ENCODE data around the gene TNFSF8.

The TNFSF8 gene

DNA sequence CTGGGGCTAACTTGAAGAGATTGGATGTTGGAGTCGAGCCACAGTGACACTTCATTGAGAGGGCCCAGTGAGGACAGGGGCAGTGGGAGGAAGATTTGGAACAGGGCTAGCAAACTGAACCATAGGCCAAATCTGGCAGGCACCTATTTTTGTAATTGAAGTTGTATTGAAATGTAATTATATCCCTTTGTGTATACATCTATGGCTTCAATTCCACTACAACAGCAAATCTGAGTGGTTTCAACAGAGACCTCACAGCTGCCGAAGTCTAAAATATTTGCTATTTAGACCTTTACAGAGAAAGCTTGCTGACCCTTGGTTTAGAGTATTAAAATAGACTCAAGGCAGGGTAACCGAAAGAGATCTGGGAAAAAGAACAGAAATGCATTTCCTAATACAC, 4.7 kb upstream of the TNFSF8 start:
- no peak for DNase-seq

DNA sequence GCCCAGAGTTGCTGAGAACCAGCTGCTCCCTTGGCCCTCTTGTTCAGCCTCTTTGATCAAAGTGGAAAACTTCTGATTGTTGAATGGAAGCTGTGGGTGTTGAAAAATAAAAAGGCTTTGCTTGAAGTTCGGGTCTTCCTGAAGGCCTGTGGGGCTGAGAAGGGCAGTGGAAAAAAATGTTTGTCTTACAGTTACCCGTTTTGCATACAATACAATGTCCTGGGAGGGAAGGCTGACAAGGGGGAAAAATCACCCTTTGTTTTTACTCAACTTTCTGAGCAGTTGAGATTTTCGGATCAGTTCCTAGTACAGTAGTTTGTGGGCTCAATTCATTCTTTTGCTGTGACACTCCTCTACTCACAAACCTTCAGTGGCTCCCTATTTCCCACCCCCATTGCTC, 2.1 kb upstream of the TNFSF8 start:
- no peak for DNase-seq

DNA sequence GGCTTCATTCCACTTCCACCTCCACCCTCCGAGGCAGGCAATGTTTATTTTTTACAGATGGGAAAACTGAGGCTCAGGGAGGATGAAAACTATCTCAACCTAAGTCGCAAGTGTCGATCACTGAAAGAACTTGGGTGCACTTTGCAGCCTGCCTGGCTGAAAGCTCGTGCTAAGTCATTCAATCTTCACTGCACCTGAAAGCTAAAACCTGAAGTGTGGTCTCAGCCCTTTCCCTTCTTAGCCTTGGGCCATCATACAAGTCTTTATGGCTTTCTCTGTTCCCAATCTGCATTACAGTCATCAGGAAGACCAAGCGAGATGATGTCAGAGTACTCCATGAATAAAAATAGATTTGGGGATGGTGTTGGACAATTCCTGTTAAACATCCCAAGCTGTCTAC, 1.0 kb upstream of the TNFSF8 start:
- DNase-seq: no peak

DNA sequence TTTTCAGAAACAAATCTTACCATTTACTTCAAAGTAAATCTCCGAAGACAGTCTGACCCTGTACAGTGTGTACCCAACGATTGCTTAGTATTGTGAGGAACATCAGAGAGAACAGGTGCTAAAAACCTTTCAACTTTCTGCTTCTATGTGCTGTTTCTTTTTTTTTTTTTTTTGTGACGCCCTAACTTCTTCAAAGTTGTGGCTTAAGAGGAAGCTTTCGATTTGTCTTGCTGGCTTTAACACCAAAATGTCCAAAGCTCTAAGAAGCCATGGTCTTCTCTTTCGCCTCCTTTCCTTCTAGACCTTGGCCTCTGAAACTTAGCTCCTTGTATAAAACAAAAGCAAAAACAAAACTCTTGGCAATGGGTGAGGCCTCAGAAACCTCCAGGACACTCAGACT, 1.2 kb downstream of the TNFSF8 start:
- peak; percentile 61 for DNase-seq

DNA sequence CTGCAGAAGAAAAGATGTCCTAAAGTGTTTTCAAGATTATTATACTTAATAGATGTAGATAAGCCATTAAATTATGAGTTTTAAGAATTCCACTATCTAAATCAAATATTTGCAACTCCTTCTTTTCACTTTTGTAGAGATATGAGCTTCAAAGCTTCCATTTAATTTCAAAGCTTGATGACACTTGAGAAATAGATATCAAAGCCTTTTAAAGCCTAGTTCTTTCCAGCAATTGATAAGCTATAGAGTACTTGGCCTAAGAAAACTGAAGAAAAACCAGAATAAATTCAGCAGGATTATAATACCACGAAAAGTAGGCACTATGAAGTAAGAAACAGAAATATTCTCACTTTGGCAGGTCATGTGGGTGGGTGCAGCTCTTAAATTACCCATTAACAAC, 1.7 kb downstream of the TNFSF8 start:
- no peak for DNase-seq

DNA sequence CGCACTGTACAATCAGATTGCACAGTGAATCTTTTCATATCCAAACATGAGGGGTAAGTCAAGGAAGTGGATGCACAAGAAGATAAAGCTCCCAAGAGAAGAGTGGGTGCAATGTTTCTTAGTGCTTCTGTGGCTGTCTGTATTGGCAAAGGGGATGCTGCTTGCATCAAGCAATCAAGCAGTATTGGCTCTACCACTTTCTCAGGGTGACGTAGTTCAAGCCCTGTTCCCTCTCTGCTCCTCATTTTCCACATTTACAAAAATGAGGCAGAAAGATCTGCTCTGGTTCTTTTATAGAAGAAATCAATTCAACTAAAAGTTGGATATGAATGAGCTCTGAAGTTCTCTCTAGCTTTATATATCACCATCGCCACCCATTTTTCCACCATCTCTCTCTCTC, 2.3 kb downstream of the TNFSF8 start:
- peak; percentile 20 for DNase-seq

DNA sequence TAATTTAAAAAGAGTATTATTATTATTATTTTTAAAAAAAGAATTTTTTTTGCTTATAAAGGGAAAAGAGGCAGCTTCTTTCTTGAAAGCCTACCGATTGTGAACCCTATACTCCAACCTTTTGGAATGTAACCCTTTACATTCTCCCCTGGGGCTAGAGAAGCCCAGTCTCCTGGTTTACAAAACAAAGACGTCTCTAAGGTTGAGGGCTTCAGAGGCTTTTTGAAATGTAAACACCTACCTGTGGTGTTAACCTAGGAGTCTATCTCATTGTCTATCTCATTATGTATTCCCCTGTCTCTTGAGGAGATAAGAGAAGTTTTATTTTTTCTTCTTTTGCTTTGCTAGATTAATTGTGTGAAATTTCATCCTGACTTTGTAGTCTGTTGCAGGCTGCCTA, 4.7 kb downstream of the TNFSF8 start:
- no peak for DNase-seq

DNA sequence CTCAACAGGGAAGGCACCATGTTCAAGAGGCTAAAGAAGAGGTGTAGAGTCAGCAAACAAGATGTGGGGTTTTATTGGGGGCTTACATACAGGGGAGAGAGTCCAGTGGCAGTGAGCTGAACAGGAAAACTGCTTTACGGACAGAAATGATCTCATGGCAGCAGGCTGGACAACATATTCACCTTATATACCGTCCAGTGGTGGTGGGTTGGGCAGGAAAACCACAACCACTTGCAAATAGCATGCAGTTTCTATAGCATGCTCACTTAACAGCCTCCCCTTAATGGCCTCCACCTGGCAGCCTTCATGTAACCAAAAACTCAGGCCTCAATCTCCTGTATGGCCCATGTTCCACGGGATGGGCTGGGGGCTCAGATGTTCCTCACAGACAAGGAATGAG, 5.4 kb downstream of the TNFSF8 start:
- DNase-seq: no peak

DNA sequence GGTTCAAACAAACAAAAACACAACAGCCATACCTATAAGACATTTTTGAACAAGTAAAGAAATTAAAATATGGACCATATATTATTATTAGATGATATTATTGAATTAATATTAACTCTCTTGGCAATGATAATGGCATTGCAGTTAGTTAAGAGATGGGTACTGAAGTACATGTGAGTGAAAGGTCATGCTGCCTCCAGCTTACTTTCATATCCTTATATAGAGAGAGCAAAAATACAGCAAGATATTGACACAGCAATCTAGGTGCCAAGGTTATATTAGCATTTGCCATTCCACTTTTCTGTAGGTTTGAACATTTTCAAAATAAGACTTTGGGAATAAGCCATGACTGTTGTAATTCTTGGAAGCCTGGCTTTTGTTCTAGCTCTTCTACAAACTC, 6.1 kb downstream of the TNFSF8 start:
- no peak for DNase-seq

DNA sequence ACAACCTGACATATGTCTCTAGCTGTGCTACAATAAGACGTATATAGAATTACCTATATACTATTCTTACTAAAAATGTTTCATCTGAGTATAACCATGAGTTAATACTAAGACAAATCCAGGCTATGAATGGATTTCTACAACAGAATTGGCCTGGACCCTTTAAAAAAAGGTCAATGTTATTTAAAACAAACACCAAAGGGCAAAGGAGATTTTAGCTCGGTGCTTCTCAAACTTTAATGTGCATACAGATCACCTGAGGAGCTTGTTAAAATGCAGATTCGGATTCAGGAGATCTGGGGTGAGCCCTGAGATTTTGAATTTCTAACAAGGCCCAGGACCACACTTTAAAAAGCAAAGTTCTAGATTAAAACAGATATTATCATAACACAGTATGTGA, 6.5 kb downstream of the TNFSF8 start:
- no peak for DNase-seq

DNA sequence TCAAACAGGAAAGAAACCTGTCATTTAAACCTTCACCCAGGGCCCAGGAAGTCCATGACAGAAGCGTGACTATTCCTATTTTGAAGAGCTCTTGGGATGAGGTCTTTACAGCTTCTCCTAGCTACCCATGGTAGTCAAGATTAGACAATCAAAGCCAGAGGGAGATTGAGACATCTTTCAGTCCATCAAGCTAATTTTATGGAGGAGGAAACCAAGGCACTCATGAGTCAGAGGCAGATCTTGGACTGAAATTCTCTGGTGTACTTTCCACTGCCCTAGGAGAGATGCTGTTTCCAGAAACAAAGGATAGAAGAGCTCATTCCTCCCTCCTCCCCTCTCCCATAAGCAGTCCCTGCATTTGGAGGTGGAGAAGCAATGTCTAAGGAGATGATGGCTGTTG, 9.2 kb downstream of the TNFSF8 start:
- no peak for DNase-seq

DNA sequence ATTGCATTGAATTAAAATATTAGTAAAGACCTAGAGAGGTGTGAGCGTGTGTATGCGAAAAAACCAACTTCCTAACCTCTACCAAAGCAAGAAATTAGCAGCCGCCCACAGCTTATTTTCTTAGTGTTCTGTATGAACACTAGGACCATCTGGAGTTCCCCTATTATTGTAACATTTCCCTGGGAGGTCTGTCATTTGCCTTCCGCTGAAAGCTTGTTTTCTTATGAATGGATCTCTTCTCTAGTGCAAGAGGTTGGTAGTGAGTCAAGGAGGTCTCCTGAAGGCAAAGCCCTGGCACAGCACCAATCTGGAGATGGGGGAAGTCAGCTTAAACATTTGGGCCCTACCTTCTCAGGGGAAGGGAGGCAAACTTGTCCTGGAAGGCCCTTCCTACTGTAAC, 10.8 kb downstream of the TNFSF8 start:
- DNase-seq: no peak

DNA sequence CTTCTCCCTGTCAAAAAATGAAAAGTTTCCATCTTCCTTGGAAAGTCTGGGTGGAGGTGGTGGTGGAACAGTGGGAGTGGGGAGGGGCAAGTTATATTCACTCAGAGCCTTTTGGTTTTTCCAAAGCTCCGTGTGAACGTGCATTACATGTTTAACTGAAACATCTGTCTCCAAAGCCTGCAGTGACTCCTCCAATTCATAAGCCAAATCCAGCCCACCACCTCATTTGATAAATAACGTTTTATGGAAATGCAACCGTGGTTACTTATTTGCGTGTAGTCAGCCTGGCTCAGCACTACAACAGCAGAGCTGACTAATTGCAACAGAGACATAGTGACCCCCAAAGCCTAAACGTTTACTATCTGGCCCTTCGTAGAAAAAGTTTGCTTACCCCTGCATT, 13.9 kb downstream of the TNFSF8 start:
- no peak for DNase-seq

DNA sequence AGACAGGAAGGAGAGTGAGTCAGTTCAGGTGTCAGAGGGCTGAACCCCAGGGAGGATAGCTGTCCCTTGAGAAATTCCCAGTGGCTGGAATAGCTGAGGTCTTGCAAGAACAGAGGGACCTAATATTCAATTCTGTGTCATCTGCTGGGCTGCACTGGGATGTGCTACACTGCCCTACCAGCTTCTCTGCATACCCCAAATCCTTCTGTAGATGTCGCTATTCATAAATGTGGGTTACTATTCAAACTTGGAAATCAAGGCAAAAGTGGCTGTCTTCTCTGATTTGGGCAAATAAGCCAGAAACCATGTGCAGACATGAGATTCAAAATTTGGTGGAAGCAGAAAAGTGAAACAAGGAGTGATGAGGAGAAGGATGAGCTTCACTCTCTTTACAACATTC, 16.3 kb downstream of the TNFSF8 start:
- DNase-seq: no peak

DNA sequence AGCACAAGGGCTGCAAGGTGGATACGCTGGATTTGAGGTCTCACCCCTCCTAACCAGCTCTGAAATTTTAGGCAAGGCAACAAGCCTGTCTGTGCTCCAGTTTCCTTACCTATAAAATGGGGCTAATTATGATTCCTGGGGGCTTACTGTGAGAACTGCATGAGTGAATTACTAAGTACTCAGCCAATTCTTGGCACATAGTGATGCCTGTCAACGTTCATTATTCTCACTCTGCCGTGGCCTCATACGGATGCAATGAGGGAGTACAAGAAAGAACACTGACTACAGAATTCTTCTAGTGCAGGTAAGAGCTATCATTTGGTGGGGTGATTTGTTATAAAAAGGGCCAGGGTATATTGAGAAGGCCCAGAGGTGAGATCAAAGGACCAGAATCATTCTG, 16.7 kb downstream of the TNFSF8 start:
- no peak for DNase-seq

DNA sequence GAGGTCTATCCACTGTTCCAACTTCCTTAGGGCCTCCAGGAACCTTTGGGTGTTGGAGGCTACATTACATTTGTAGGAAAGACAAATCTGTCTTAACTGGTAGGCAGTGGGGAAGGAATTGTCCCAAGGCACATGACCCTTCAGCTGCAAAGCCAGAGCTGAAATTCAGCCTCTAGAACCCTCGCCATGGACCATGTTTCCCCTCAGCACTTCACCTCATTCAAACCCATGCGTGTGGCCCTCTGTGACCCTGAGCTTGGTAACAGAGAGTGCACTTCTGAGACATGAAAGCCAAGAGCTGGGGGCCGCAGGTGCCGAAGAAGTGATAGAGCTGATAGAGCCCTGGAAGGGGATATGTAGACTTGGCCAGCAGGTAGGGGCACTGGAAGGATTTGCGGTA, 17.2 kb downstream of the TNFSF8 start:
- no peak for DNase-seq

DNA sequence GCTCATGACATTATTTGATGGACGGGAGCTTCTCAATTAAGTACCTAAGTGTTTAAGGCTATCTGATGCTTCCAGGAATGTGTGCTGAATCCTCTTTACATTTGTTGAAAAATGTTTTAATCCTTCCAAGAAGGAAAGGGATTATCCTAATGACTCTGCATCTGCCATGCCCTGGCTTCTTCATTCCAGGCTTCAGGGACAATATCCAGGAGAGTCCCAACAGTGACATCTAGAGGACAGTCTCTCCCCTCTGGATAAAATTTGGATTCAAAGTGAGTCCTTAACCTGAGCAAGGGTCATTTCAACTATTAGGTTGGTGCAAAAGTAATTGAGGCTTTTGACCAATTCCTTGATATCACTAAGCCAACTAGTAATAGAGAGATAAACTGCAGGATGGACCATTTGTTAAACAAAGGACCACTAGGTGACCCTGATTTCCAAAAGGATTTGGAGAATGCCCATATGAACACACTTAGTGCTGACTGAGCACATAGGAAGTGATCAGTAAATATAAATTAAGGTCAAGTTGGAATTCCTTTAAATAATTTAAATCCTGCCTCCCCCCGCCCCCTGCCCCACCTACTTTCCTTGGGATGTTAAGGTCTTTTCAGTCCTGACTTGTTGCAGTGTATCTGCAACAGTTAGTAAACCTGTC, 19.1 kb downstream of the TNFSF8 start:
- no peak for DNase-seq

DNA sequence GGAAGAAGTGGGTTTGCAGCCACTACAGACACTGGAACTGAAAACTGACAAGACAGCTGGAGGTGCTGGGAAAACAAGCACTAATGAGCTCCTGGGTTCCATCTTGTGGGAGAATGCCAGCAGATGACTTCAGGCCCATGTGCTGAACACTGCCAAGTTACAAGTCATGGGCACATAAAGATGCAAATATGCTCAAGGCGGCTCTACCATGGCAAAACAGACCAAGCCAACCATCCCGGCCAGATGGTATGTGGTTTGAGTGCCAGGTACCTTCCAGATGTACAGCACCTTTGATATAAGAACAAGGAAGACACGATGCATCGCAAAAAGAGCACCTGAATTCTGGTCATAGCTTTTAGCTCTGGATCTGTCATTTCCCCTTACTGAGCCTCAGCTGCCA, 19.9 kb downstream of the TNFSF8 start:
- DNase-seq: no peak

DNA sequence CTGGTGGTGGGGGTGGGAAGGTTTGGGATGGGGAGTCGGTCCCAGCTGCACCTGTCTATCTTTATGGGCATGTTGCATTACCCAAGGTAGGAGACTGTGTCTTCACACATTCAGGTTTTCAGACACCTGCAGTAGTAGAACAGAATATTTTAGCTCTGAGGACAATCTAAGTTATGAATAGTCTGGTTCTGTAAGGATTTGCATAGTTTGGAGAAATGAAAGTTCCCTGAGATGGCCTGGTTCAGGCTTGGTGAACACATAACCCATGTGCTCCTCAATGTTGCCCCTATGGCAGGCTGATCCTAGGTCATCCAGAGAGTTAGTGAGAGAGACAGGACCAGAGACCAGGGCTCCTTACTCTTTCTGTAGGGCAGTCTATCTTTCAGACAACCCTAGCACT, 20.7 kb downstream of the TNFSF8 start:
- no peak for DNase-seq

DNA sequence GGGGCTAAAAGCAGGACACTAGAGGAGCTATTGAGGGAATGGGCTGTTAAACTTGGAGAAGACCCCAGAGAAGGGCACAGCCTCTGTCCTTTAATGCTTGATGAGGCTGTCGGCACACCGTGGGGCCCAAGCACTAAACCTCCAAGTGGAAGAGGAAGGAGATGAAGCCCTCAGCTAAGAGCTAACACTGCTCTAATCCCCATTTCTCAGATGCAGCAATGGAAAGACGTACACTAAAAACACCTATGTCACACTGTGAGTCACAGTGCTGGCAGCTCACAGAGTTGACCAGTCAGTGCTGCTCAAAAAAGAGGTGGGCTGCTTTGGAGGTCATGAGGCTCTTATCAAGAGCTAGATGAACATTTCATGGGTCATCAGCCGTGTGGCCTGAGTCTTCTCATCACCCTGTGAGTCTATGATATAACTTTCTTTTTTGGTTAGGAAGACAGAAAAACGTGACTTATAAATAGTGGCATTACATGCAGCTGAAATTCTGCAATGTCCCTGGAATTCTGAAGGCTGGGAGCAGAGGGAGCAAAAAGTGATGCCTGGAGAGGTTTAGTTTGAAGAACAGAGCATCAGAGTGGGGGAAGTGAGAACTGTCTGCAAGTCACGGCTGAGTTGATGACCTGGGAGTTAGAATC, 21.5 kb downstream of the TNFSF8 start:
- no peak for DNase-seq

DNA sequence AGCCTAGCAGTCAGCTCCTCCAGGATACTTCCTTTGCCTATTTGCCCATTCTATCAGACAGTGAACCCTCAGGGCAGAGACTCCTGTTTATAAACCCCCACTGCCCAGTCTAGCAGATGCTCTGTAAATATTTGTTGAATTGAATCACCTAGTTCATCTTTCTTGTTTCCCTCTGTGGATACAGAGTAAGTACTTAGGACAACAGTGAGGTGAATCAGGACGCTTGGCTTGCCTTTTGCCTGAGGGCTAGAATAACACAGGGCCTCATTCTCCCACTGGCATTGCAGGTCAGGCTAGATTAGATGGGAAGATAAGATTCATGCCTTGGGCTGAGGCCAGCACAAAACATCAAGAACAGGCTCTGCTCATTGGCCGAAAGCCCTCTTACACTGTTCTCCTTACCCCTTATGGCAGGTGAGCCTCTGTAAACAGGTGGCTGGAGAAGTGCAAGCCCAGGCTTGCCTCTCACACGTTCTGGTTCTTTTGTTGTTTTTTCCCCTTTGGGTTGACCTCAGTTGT, 22.2 kb downstream of the TNFSF8 start:
- DNase-seq: no peak

DNA sequence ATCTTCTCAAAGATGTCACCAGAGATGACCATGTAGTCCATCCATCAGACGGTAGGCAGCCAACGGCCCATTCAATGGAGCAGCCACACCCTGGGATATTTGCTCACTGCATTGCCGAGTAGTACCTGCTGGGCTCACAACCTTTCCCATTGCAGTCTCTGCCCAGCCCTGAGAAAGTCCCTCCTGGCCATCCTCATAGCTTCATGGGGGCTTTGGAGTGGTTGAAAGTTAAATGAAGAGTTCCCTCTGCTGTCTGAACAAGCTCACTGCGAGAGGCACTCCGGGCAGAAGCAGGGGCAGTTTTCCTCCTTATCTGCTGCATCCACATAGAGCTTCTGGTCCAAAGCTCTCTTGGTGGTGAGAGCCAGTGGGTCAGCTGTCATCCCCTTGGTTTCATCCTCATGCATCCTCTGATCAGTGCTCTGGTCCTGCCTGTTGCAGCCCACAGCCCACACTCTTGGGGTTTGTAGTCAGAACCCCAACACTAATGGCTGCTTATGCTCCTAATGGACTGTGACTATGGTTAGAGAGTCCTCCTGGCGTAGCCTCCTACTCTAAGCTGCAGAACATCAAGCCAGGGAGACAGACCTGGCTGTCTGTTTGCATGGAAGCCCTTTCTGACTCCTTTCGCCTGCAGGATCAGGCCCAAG, 23.3 kb downstream of the TNFSF8 start:
- peak; percentile 49 for DNase-seq

DNA sequence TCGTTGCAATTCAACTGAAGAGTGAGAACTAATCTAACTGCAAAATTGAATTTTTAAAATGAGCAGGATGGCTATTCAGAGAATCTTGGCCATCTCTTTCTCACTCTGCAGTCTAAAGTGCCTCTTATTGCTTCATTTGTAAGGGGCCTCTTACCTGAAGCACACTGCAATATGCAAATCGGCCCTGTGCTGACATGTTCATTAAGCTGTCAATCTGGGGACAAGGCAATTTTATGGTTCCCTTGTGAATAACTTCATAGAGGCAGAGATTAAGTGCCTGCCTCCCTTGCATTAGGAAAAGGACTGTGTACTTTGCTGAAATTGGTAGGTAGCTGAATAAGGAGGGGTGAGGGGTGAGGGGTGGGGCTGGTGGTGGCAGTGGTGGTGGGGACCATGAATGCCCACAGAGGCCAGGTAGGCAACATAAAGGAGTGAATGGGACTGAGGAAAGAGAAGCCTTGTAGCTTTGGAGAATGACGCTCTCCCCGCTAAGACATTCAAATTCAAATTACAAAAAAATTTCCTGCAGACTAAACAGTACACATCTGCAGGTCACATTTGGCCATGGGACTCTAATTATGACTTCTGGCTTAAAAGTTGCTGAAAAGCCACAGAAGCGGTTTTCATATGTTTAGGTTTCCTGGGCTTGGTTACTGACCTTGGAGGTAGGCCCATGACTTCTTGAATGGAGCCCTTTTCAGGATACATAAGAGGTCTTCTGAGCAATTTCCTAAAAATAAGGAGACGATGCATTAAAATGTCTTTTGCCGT, 25.0 kb downstream of the TNFSF8 start:
- no peak for DNase-seq

All from CD4-positive, alpha-beta T cell treated with Interleukin-21 for 1 hour (primary cell).